ENCODE data around the gene PLXNA3. TPM values are rescaled to one million over a fixed set of nuclear protein-coding genes. Genes with fewer than 3 reads are reported as not detected.

The PLXNA3 gene
- total RNA-seq, 4 donors from 2014 or later, result 9.7 to 16.9 (median 11.3) TPM

GRCh38 chrX:154459832-154460231, 1.8 kb downstream of the PLXNA3 start:
- TF ChIP-seq CTCF (IDR thresholded peaks at IDR 0.05), result no peak
- no peak for ATAC-seq (ENCODE audit: low FRiP score)

GRCh38 chrX:154460326-154460725, 2.2 kb downstream of the PLXNA3 start:
- TF ChIP-seq CTCF (IDR thresholded peaks at IDR 0.05), result no peak
- DNase-seq (ENCODE audit: low spot score) (no peak), ATAC-seq (ENCODE audit: low FRiP score) (no peak)

More at GRCh38 chrX:154459832-154460231, 1.8 kb downstream of the PLXNA3 start:
- no peak for DNase-seq (ENCODE audit: low spot score)

DNA sequence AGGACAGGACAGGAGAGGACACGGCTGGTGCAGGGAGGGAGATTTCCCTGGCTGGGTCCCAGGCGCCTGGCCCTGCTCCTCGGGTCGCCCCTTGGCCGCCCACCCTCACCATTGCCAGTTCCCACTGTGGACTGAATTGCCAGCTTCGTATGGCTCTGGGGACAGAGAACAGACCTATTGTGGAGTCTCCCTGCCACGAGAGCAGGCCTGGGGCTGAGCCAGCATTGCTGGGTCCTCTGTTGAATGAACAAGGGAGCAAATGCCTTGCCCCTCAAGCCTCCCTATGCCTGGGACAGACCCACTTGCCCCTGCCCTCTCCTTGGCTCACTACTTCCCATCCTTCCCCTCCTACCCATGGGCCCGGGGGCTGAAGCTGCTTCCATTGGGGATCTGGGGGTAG, 4.3 kb downstream of the PLXNA3 start:
- DNase-seq (ENCODE audit: low spot score) (no peak), ATAC-seq (ENCODE audit: low FRiP score) (no peak)
- no peak for TF ChIP-seq CTCF (IDR thresholded peaks at IDR 0.05)

DNA sequence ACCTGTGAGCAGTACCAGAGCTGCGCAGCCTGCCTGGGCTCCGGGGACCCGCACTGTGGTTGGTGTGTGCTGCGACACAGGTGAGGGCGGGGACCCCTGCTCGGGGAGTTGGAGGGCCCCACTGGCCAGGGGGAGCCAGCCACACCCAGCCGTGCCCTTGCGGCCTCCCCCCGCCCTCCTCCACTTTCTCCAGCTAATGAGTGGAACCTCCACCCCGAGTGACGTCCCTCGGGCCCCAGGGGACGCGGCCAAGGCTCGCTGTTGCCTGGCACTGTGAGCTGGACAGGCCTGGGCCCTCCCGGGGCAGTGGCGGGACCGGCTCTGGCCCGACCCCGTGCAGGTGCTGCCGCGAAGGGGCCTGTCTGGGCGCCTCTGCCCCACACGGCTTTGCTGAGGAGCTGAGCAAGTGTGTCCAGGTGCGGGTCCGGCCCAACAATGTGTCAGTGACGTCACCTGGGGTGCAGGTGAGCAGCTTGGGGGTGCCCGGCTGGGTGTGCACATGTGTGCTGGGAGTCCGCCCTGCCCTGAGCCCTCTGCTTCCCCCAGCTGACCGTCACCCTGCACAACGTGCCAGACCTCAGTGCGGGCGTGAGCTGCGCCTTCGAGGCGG, 5.6 kb downstream of the PLXNA3 start:
- TF ChIP-seq CTCF (IDR thresholded peaks at IDR 0.05), result no peak
- DNase-seq (ENCODE audit: low spot score) (no peak), ATAC-seq (ENCODE audit: low FRiP score) (no peak)

- TF ChIP-seq CTCF (IDR thresholded peaks at IDR 0.05), result no peak
- ATAC-seq (ENCODE audit: low FRiP score) (no peak), DNase-seq (ENCODE audit: low spot score) (no peak)
These were observed 6.8 kb downstream of the PLXNA3 start for GRCh38 chrX:154464806-154465365.

DNA sequence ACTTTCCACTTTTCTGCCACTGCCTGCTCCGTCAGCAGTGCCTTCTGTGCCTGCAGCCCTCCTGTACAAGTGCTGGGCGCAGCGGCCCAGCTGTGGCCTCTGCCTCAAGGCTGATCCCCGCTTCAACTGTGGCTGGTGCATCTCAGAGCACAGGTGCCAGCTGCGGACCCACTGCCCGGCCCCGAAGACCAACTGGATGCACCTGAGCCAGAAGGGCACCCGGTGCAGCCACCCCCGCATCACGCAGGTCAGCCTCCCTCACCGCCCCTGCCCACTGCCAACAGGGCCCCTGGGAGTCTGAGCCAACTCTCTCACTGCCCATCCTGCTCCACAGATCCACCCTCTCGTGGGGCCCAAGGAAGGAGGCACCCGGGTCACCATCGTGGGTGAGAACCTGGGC, 7.5 kb downstream of the PLXNA3 start:
- no peak for TF ChIP-seq CTCF (IDR thresholded peaks at IDR 0.05)
- ATAC-seq (ENCODE audit: low FRiP score), result no peak
- no peak for DNase-seq (ENCODE audit: low spot score)

DNA sequence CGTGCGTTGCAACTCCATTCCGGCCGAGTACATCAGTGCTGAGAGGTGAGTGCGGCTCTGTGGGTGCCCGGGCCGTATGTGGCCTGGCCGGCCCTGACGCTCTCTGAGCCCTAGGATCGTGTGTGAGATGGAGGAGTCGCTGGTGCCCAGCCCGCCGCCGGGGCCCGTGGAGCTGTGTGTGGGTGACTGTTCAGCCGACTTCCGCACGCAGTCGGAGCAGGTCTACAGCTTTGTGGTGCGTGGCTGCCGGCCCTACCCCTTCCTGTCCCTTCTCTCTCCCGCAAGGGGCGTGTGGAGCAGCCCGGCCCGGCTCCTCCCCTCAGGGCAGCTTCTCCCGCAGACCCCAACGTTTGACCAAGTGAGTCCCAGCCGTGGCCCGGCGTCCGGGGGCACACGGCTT, 8.0 kb downstream of the PLXNA3 start:
- TF ChIP-seq CTCF (IDR thresholded peaks at IDR 0.05), result no peak
- ATAC-seq (ENCODE audit: low FRiP score), result no peak

More for the DNA sequence above, 8.0 kb downstream of the PLXNA3 start:
- DNase-seq (ENCODE audit: low spot score), result no peak

All from omental fat pad (tissue), 4 donors.